PC-3 (cell line): ENCODE results near the gene DNM1L. TPM values are rescaled to one million over a fixed set of nuclear protein-coding genes. Genes with fewer than 3 reads are reported as not detected.

Experiments used
- ATAC-seq: fragments of 200-7000 bp; cut with Tn5 transposase; 2 replicates; pipeline ENCODE4 v1.9.1; 2020; ENCODE audit warnings: mild to moderate bottlenecking, moderate library complexity
- BruUV-seq: library from RNA; stranded (reverse); fragments of 400-500 nt; replicated peaks from 2 replicates; lab custom pipeline; 2021; lab: Mats Ljungman, UMichigan
- CTCF ChIA-PET: fragments of 300-600 bp; sonication (Branson Sonifier 250); formaldehyde crosslinking; loops from one replicate; lab custom pipeline; 2022; ENCODE audit warnings: antibody characterized with exemption; lab: Charles Lee
- POLR2A ChIA-PET: fragments of 300-600 bp; sonication (Branson Sonifier 250); formaldehyde crosslinking; loops from one replicate; lab custom pipeline; 2022; ENCODE audit warnings: antibody characterized with exemption; ENCODE audit not compliant: unreplicated experiment; lab: Charles Lee
- DNase-seq: peaks from one replicate; pipeline ENCODE4 v3.0.0-alpha.2; 2015
- H2AFZ ChIP-seq: fragments of 300-600 bp; sonication (generic); 2 replicates; pipeline ENCODE4 v1.6.0; 2016; ENCODE audit warnings: antibody characterized with exemption, low read length
- H3F3A ChIP-seq: fragments of 300-600 bp; sonication (generic); one replicate; pipeline ENCODE4 v1.6.0; 2017; ENCODE audit warnings: antibody characterized with exemption, low read length, control low read depth, mild to moderate bottlenecking; ENCODE audit not compliant: unreplicated experiment
- H3K27ac ChIP-seq: fragments of 300-600 bp; sonication (generic); 2 replicates; pipeline ENCODE4 v1.5.1; 2016; ENCODE audit warnings: mild to moderate bottlenecking, low read length
- H3K27me3 ChIP-seq: fragments of 300-600 bp; sonication (generic); 2 replicates; pipeline ENCODE4 v1.6.1; 2016; ENCODE audit warnings: low read length, mixed read lengths
- H3K36me3 ChIP-seq: fragments of 300-600 bp; sonication (generic); 2 replicates; pipeline ENCODE4 v1.6.1; 2016; ENCODE audit warnings: low read depth, mixed run types, low read length, mixed read lengths
- H3K4me1 ChIP-seq: fragments of 300-600 bp; sonication (generic); 2 replicates; pipeline ENCODE4 v1.5.1; 2016; ENCODE audit warnings: low read length; ENCODE audit not compliant: insufficient read depth
- H3K4me2 ChIP-seq: fragments of 300-600 bp; sonication (generic); 2 replicates; pipeline ENCODE4 v1.6.0; 2016; ENCODE audit warnings: low read length
- H3K4me3 ChIP-seq: fragments of 300-600 bp; sonication (generic); 2 replicates; pipeline ENCODE4 v1.5.1; 2016; ENCODE audit warnings: mild to moderate bottlenecking, low read length, mixed read lengths
- H3K79me2 ChIP-seq: fragments of 300-600 bp; sonication (generic); 2 replicates; pipeline ENCODE4 v1.6.1; 2017; ENCODE audit warnings: low read length, mixed read lengths
- H3K9ac ChIP-seq: fragments of 300-600 bp; sonication (generic); 2 replicates; pipeline ENCODE4 v1.6.0; 2016; ENCODE audit warnings: mild to moderate bottlenecking, low read length
- H3K9me2 ChIP-seq: fragments of 300-600 bp; sonication (generic); replicated peaks from 2 replicates; pipeline ENCODE4 v1.6.1; 2016; ENCODE audit warnings: mixed run types, low read length, mixed read lengths
- H3K9me3 ChIP-seq: fragments of 300-600 bp; sonication (generic); 2 replicates; pipeline ENCODE4 v1.6.1; 2016; ENCODE audit warnings: low read length, mixed read lengths
- H4K20me1 ChIP-seq: fragments of 300-600 bp; sonication (generic); 2 replicates; pipeline ENCODE4 v1.6.1; 2016; ENCODE audit warnings: low read length, mixed read lengths
- CTCF ChIP-seq: fragments of 300-600 bp; sonication (generic); conservative IDR thresholded peaks from 2 replicates; pipeline ENCODE4 v1.5.1; 2017; ENCODE audit warnings: antibody characterized with exemption, low read depth, mild to moderate bottlenecking, low read length
- EZH2 ChIP-seq: fragments of 300-600 bp; sonication (generic); IDR thresholded peaks from one replicate; pipeline ENCODE4 v1.6.1; 2017; ENCODE audit warnings: antibody characterized with exemption, mild to moderate bottlenecking, low read length; ENCODE audit not compliant: unreplicated experiment
- EZH2phosphoT487 ChIP-seq: fragments of 300-600 bp; sonication (generic); IDR thresholded peaks from 2 replicates; pipeline ENCODE4 v1.6.1; 2018; ENCODE audit warnings: mild to moderate bottlenecking, antibody characterized with exemption, low read length, borderline replicate concordance
- intact Hi-C: fragments of 100-400 bp; cut with micrococcal nuclease; formaldehyde crosslinking; loops from 2 replicates; pipeline ENCODE4 v1.9.0; 2023
- total RNA-seq: library from RNA; depleted of rRNA; stranded (reverse); fragments of >200 nt; gene quantifications from 2 replicates; pipeline ENCODE4 v1.2.3, GENCODE V29; 2014

DNM1L gene
- total RNA-seq, 1 experiment from 2014 or later, result 38.7 TPM

GRCh38 chr12:32754111-32754510 is 75.0 kb downstream of the DNM1L start:
- intact Hi-C loops, result loop anchor here (2.0 to 10.0 kb wide), 3 partner anchors 75 to 1099 kb away; partner anchors contain the start of genes DNM1L and ETFBKMT
- CTCF ChIA-PET, result no interaction called here
- Histone ChIP-seq H4K20me1 (no peaks in the 10 kb centered on the region; the same call in 1 of the 2 replicates), H3K79me2 (peaks cover 34% of the 10 kb centered on the region), H3K9me3 (no peaks in the 10 kb centered on the region), H3K9me2 (no peaks in the 10 kb centered on the region), H3K27me3 (no peaks in the 10 kb centered on the region), H2AFZ (no peak overlapping the region), H3K36me3 (peaks cover 23% of the 10 kb centered on the region), H3K4me1 (peaks cover 22% of the 10 kb centered on the region), H3K4me3 (peak overlapping the region; percentile 93), H3K9ac (peak overlapping the region; percentile 97), H3F3A (no peaks in the 10 kb centered on the region), H3K4me2 (peak overlapping the region; percentile 94), H3K27ac (peak overlapping the region; percentile 85)
- TF ChIP-seq EZH2, result no peak
- no peak for TF ChIP-seq EZH2phosphoT487
- no peak for TF ChIP-seq CTCF
- POLR2A ChIA-PET, result no interaction called here
- no TSS peak for BruUV-seq
- ATAC-seq (no peak), DNase-seq (peak; percentile 35)

- Histone ChIP-seq H3K9ac (peak overlapping the region; percentile 97), H4K20me1 (no peaks in the 10 kb centered on the region; the same call in 1 of the 2 replicates), H3K4me3 (peak overlapping the region; percentile 93), H3K4me2 (peak overlapping the region; percentile 94), H3K9me3 (no peaks in the 10 kb centered on the region), H3F3A (no peaks in the 10 kb centered on the region), H3K36me3 (peaks cover 18% of the 10 kb centered on the region), H2AFZ (peak overlapping the region; percentile 93), H3K4me1 (peaks cover 22% of the 10 kb centered on the region), H3K27ac (peak overlapping the region; percentile 85), H3K9me2 (no peaks in the 10 kb centered on the region), H3K79me2 (peaks cover 34% of the 10 kb centered on the region), H3K27me3 (no peaks in the 10 kb centered on the region)
- peak; percentile 91 for DNase-seq
- POLR2A ChIA-PET, result interaction anchor here (0.5 to 2.2 kb wide), 8 partner anchors 76 to 690 kb away, joined by 3 to 8 read pairs (median 4); partner anchors contain the start of genes DNM1L and PKP2
- no peak for TF ChIP-seq EZH2phosphoT487
- peak; percentile 66 for TF ChIP-seq CTCF
- intact Hi-C loops, result loop anchor here (1.0 to 10.0 kb wide), 6 partner anchors 76 to 1100 kb away; partner anchors contain the start of genes DNM1L and ETFBKMT
- peak; percentile 63 for ATAC-seq
- CTCF ChIA-PET, result interaction anchor here (0.6 to 1.2 kb wide), 5 partner anchors 142 to 1102 kb away, joined by 3 to 6 read pairs (median 4); partner anchors contain the start of gene PKP2
- BruUV-seq, result TSS peak; percentile 84
These were observed 76.1 kb downstream of the DNM1L start for GRCh38 chr12:32755051-32755653.
